ENCODE data around the gene EFCAB8.

Gene EFCAB8

DNA sequence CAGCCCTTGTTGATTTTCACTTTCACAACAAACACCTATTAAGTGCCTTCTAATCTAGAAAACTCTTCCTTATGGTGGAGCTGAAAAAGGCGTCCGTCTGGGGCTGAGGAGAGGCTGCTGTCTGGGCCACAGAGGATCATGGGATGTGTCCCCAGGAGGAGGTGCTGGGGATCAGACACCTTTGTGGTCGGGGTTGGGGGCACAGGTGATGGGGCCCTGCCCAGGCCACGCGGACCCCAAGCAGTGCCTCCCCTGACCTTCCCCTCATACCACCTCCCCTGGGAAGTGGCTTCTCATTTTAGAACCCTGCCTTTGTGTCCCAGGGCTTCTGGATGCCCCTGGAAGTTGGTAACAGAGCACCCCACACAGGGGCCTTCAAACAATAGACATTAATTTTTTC, 104.5 kb downstream of the EFCAB8 start:
- H3K9me3 ChIP-seq (ENCODE audit: low read length): no peaks in the 10 kb centered on the region
- no peak overlapping the region for H3K4me3 ChIP-seq (ENCODE audit: low read length)
- H3K4me1 ChIP-seq (ENCODE audit: insufficient read depth, low read length): no peaks in the 10 kb centered on the region
- H2AFZ ChIP-seq (ENCODE audit: low read depth, low read length): no peak overlapping the region
- no peaks in the 10 kb centered on the region for H3K27me3 ChIP-seq (ENCODE audit: insufficient read depth, low read length)
- H3K36me3 ChIP-seq (ENCODE audit: insufficient read depth, low read length): no peaks in the 10 kb centered on the region

DNA sequence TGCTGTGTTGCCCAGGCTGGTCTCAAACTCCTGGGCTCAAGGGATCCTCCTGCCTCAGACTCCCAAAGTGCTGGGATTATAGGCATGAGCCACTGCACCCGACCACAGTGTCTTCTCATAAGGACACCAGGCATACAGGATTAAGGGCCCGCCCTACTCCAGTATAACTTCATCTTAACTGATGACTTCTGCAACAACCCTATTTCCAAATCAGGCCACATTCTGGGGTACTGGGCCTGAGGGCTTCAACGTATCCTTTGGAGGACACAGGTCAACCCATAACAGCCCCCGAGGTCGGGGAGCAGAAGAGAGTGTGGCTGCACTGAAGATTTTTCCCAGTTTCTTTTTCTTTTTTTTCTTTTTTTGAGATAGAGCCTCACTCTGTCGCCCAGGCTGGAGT, 105.9 kb downstream of the EFCAB8 start:
- Histone ChIP-seq H3K36me3 (ENCODE audit: insufficient read depth, low read length) (no peaks in the 10 kb centered on the region), H3K9me3 (ENCODE audit: low read length) (no peaks in the 10 kb centered on the region), H2AFZ (ENCODE audit: low read depth, low read length) (no peak overlapping the region), H3K27me3 (ENCODE audit: insufficient read depth, low read length) (no peaks in the 10 kb centered on the region), H3K4me1 (ENCODE audit: insufficient read depth, low read length) (no peaks in the 10 kb centered on the region), H3K4me3 (ENCODE audit: low read length) (no peak overlapping the region)

DNA sequence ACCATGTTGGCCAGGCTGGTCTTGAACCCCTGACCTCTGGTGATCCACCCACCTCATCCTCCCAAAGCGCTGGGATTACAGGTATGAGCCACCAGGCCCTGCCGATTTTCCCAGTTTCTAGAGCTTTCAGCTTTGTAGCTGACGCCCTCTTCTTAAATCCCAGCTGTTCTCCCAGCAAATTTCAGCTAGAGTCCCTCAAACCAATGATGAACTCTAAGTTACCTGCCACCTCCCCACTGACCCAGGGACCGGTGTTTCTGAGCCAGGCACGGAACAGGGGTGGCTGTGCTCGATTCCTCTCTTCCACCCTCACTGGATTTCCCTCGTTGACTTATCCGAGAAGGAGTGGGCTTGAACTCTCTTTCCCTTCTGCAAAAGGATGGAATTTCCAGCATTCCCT, 106.4 kb downstream of the EFCAB8 start:
- Histone ChIP-seq H3K9me3 (ENCODE audit: low read length) (no peaks in the 10 kb centered on the region), H3K27me3 (ENCODE audit: insufficient read depth, low read length) (no peaks in the 10 kb centered on the region), H2AFZ (ENCODE audit: low read depth, low read length) (no peak overlapping the region), H3K36me3 (ENCODE audit: insufficient read depth, low read length) (no peaks in the 10 kb centered on the region), H3K4me1 (ENCODE audit: insufficient read depth, low read length) (no peaks in the 10 kb centered on the region), H3K4me3 (ENCODE audit: low read length) (no peak overlapping the region)

DNA sequence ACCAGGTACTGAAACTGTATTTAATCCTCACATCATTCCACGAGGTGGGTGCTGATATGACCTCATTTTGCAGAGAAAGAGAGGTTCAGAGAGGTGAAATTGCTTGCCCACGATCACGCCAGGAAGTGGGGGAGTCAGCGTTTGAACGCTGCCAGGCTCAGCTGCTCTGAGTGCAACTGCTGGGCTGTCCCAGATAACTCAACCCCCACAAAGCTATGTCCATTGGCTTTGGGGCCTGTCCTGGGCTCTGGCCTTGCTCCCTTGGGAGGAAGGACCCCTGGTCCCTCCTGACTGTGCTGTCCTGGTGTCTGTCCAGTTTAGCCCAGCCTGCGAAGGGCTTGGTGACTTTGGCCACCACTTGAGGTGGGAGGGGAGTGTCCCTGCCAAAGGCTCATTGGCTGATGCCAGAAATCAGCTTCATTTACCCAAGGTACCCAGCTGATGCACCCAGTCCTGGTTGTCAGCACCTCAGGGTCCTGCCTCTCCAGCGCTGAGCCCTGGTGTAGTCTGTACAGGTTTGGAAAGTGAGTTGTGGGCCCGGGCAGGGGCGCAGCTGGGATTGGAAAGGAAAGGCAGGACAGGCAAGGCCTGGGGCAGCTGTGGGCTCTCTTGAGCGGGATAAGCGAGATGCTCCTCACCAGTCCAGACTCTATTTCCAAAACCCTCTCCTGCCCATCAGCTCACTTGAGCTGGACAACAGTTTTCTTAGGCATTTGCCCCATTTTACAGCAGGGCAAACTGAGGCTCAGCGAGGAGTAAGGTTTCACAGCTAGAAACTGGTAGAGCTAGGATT, 107.1 kb downstream of the EFCAB8 start:
- H3K4me1 ChIP-seq (ENCODE audit: insufficient read depth, low read length): no peaks in the 10 kb centered on the region
- no peaks in the 10 kb centered on the region for H3K36me3 ChIP-seq (ENCODE audit: insufficient read depth, low read length)
- H3K4me3 ChIP-seq (ENCODE audit: low read length): no peak overlapping the region
- H3K27me3 ChIP-seq (ENCODE audit: insufficient read depth, low read length): no peaks in the 10 kb centered on the region
- H3K9me3 ChIP-seq (ENCODE audit: low read length): no peaks in the 10 kb centered on the region
- no peak overlapping the region for H2AFZ ChIP-seq (ENCODE audit: low read depth, low read length)

GRCh38 chr20:32966382-32966781, 107.7 kb downstream of the EFCAB8 start:
- Histone ChIP-seq H3K4me1 (ENCODE audit: insufficient read depth, low read length) (peaks cover 1% of the 10 kb centered on the region), H3K9me3 (ENCODE audit: low read length) (no peaks in the 10 kb centered on the region), H2AFZ (ENCODE audit: low read depth, low read length) (no peak overlapping the region), H3K4me3 (ENCODE audit: low read length) (no peak overlapping the region), H3K27me3 (ENCODE audit: insufficient read depth, low read length) (no peaks in the 10 kb centered on the region), H3K36me3 (ENCODE audit: insufficient read depth, low read length) (no peaks in the 10 kb centered on the region)

DNA sequence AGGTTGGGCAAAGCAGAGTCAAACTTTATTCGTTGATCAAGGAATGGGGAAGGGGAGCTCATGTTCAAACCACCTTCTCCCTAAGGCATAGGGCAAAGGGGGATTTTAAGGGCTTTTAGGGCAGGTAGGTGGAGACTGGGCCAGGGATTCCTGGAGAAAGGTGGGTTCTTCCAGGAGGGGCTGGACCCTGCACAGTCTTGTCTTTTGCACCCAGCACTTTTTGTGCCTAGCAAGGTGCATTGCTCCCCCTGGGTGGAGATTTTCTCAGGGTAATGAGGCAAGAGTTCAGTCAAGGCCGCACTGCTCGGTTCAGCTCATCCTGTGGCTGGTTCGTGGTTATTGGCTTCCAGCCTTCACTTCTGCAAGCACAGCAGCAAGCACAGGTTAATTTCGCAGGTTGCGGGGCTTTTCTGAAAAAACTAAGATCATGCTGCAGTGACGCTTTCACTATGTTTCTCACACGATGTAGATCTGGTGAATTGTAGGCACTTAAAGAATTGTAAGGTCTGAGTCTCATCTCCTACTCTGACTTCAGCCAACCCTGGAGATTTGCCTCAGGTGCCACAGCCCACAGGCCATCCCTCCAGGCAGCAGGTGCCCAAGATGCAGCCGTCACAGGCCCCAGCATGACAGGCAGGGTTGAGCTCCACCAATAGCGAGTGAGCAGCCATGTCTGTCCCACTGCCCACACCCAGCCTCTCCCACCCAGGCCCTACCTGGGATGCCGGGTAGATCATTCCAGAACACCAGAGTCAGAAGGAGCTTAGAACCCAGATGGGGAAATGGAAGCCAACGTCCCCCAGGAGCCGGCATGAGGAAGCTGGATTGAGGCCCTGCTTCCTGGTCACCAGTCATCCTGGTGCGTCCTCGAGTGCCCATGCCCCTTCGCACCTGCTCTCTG, 108.4 kb downstream of the EFCAB8 start:
- no peak overlapping the region for H2AFZ ChIP-seq (ENCODE audit: low read depth, low read length)
- H3K4me3 ChIP-seq (ENCODE audit: low read length): no peak overlapping the region
- H3K27me3 ChIP-seq (ENCODE audit: insufficient read depth, low read length): no peaks in the 10 kb centered on the region
- peaks cover 9% of the 10 kb centered on the region for H3K4me1 ChIP-seq (ENCODE audit: insufficient read depth, low read length)
- H3K36me3 ChIP-seq (ENCODE audit: insufficient read depth, low read length): no peaks in the 10 kb centered on the region
- H3K9me3 ChIP-seq (ENCODE audit: low read length): no peaks in the 10 kb centered on the region

- H3K27me3 ChIP-seq (ENCODE audit: insufficient read depth, low read length): no peaks in the 10 kb centered on the region
- H3K9me3 ChIP-seq (ENCODE audit: low read length): no peaks in the 10 kb centered on the region
- peaks cover 14% of the 10 kb centered on the region for H3K4me1 ChIP-seq (ENCODE audit: insufficient read depth, low read length)
- H2AFZ ChIP-seq (ENCODE audit: low read depth, low read length): no peak overlapping the region
- no peak overlapping the region for H3K4me3 ChIP-seq (ENCODE audit: low read length)
- no peaks in the 10 kb centered on the region for H3K36me3 ChIP-seq (ENCODE audit: insufficient read depth, low read length)
Observed at GRCh38 chr20:32967961-32968457, 109.3 kb downstream of the EFCAB8 start.

- H3K4me3 ChIP-seq (ENCODE audit: low read length): no peak overlapping the region
- H3K4me1 ChIP-seq (ENCODE audit: insufficient read depth, low read length): peaks cover 14% of the 10 kb centered on the region
- H3K9me3 ChIP-seq (ENCODE audit: low read length): no peaks in the 10 kb centered on the region
- H3K36me3 ChIP-seq (ENCODE audit: insufficient read depth, low read length): no peaks in the 10 kb centered on the region
- no peak overlapping the region for H2AFZ ChIP-seq (ENCODE audit: low read depth, low read length)
- no peaks in the 10 kb centered on the region for H3K27me3 ChIP-seq (ENCODE audit: insufficient read depth, low read length)
Observed at GRCh38 chr20:32968478-32969241, 109.9 kb downstream of the EFCAB8 start.

GRCh38 chr20:32969356-32970114, 110.8 kb downstream of the EFCAB8 start:
- no peak overlapping the region for H3K4me3 ChIP-seq (ENCODE audit: low read length)
- H2AFZ ChIP-seq (ENCODE audit: low read depth, low read length): no peak overlapping the region
- H3K9me3 ChIP-seq (ENCODE audit: low read length): no peaks in the 10 kb centered on the region
- peaks cover 14% of the 10 kb centered on the region for H3K4me1 ChIP-seq (ENCODE audit: insufficient read depth, low read length)
- no peaks in the 10 kb centered on the region for H3K36me3 ChIP-seq (ENCODE audit: insufficient read depth, low read length)
- no peaks in the 10 kb centered on the region for H3K27me3 ChIP-seq (ENCODE audit: insufficient read depth, low read length)

- H3K36me3 ChIP-seq (ENCODE audit: insufficient read depth, low read length): no peaks in the 10 kb centered on the region
- H3K4me3 ChIP-seq (ENCODE audit: low read length): no peak overlapping the region
- H3K9me3 ChIP-seq (ENCODE audit: low read length): no peaks in the 10 kb centered on the region
- no peaks in the 10 kb centered on the region for H3K27me3 ChIP-seq (ENCODE audit: insufficient read depth, low read length)
- no peak overlapping the region for H2AFZ ChIP-seq (ENCODE audit: low read depth, low read length)
- peaks cover 14% of the 10 kb centered on the region for H3K4me1 ChIP-seq (ENCODE audit: insufficient read depth, low read length)
Observed at GRCh38 chr20:32970115-32970972, 111.6 kb downstream of the EFCAB8 start.

DNA sequence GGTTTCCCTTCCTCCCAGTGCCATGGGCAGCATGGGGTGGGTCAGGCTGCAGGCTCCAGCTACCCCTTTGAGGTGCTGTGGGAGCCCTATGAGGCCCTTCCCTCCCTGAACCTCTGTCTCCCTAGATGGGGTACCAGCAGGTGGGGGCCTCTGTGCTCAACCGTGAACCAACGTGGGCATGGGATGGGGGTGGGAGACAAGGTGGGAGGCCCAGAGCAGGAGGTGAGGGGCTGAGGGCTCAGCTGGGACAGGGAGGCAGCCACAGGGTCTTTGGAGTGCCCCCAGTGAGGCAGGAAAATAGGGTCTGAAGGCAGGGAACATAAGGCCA, 112.2 kb downstream of the EFCAB8 start:
- Histone ChIP-seq H3K27me3 (ENCODE audit: insufficient read depth, low read length) (no peaks in the 10 kb centered on the region), H3K4me1 (ENCODE audit: insufficient read depth, low read length) (peaks cover 14% of the 10 kb centered on the region), H3K36me3 (ENCODE audit: insufficient read depth, low read length) (no peaks in the 10 kb centered on the region), H3K9me3 (ENCODE audit: low read length) (no peaks in the 10 kb centered on the region), H2AFZ (ENCODE audit: low read depth, low read length) (no peak overlapping the region), H3K4me3 (ENCODE audit: low read length) (no peak overlapping the region)

GRCh38 chr20:32971703-32972161, 113.0 kb downstream of the EFCAB8 start:
- Histone ChIP-seq H3K4me3 (ENCODE audit: low read length) (no peak overlapping the region), H3K27me3 (ENCODE audit: insufficient read depth, low read length) (no peaks in the 10 kb centered on the region)

More at GRCh38 chr20:32971703-32972161, 113.0 kb downstream of the EFCAB8 start:
- H3K36me3 ChIP-seq (ENCODE audit: insufficient read depth, low read length): no peaks in the 10 kb centered on the region
- no peaks in the 10 kb centered on the region for H3K9me3 ChIP-seq (ENCODE audit: low read length)
- H3K4me1 ChIP-seq (ENCODE audit: insufficient read depth, low read length): peaks cover 14% of the 10 kb centered on the region
- peak overlapping the region; percentile 85 for H2AFZ ChIP-seq (ENCODE audit: low read depth, low read length)

Data from neuron (in vitro differentiated cells).